Endothelial cell of umbilical vein (primary cell): ENCODE measurements around the gene PHC3. TPM values are rescaled to one million over a fixed set of nuclear protein-coding genes. Genes with fewer than 3 reads are reported as not detected.

Experiments
- BruUV-seq: library from RNA; stranded (reverse); fragments of 400-500 nt; replicated peaks from 2 replicates; lab custom pipeline; 2021; lab: Mats Ljungman, UMichigan
- CTCF ChIA-PET: fragments of 300-600, 350-600 bp; sonication (Branson Sonifier 250); formaldehyde crosslinking; loops from one replicate; lab custom pipeline; 2021; ENCODE audit warnings: antibody characterized with exemption, inconsistent platforms; lab: Charles Lee
- POLR2A ChIA-PET: fragments of 300-600, 350-600 bp; sonication (Branson Sonifier 250); formaldehyde crosslinking; loops from one replicate; lab custom pipeline; 2021; ENCODE audit warnings: antibody characterized with exemption, inconsistent platforms; lab: Charles Lee
- DNase-seq: peaks from one replicate; pipeline ENCODE4 v3.0.0-alpha.2; 2011; ENCODE audit warnings: low read depth, low spot score
- FAIRE-seq: peaks from 2 replicates; lab custom pipeline; 2011; peaks lifted over from hg19 to GRCh38; lab: Jason Lieb, UNC
- H2AFZ ChIP-seq: 2 replicates; pipeline ENCODE4 v1.6.0; 2012; ENCODE audit warnings: low read depth, low read length, control low read depth, inconsistent platforms
- H3K27ac ChIP-seq: 2 replicates; pipeline ENCODE4 v1.5.1; 2011; ENCODE audit warnings: low read depth, mild to moderate bottlenecking, control low read depth, low read length, moderate library complexity; ENCODE audit not compliant: insufficient read depth
- H3K27me3 ChIP-seq, 2 experiments: 2 replicates each; pipeline versions ENCODE4 v1.6.0 to v1.6.1; 2011; ENCODE audit warnings: low read length in 2 of 2, mixed read lengths in 1 of 2; ENCODE audit not compliant: control insufficient read depth in 2 of 2, insufficient read depth in 2 of 2
- H3K36me3 ChIP-seq, 2 experiments: 2 replicates in 1 of 2; 3 replicates in 1 of 2; pipeline ENCODE4 v1.5.1; 2011; ENCODE audit warnings: low read length in 2 of 2, mild to moderate bottlenecking in 1 of 2, moderate library complexity in 1 of 2; ENCODE audit not compliant: control insufficient read depth in 2 of 2, insufficient read depth in 2 of 2; ENCODE audit errors: extremely low read depth in 1 of 2
- H3K4me1 ChIP-seq: 3 replicates; pipeline ENCODE4 v1.5.1; 2011; ENCODE audit warnings: mild to moderate bottlenecking, low read length; ENCODE audit not compliant: control insufficient read depth, insufficient read depth; ENCODE audit errors: extremely low read depth
- H3K4me2 ChIP-seq: 2 replicates; pipeline ENCODE4 v1.6.1; 2011; ENCODE audit warnings: low read length, control low read depth, mixed read lengths; ENCODE audit not compliant: insufficient read depth
- H3K4me3 ChIP-seq, 3 experiments: fragments of 200-600 bp in 1 of 3; sonication (generic), shearing (Covaris generic) in 1 of 3; replicated peaks in 1 of 3; 2 replicates each; pipeline ENCODE4 v1.5.1; 2011 to 2016; ENCODE audit warnings: control low read depth in 3 of 3, low read length in 3 of 3, mild to moderate bottlenecking in 2 of 3, inconsistent platforms in 1 of 3, low read depth in 1 of 3, moderate library complexity in 1 of 3; ENCODE audit not compliant: insufficient read depth in 1 of 3
- H3K79me2 ChIP-seq: 2 replicates; pipeline ENCODE4 v1.6.0; 2012; ENCODE audit warnings: low read length, inconsistent platforms; ENCODE audit not compliant: control insufficient read depth, insufficient read depth
- H3K9ac ChIP-seq: replicated peaks from 2 replicates; pipeline ENCODE3; 2011; ENCODE audit warnings: low read length, control low read depth; ENCODE audit not compliant: insufficient read depth; ENCODE audit errors: extremely low read depth
- H3K9me1 ChIP-seq: replicated peaks from 3 replicates; pipeline ENCODE4 v1.6.0; 2011; ENCODE audit warnings: mild to moderate bottlenecking, low read length; ENCODE audit not compliant: control insufficient read depth, insufficient read depth; ENCODE audit errors: extremely low read depth
- H3K9me3 ChIP-seq: replicated peaks from 2 replicates; pipeline ENCODE4 v1.5.1; 2012; ENCODE audit warnings: low read length, inconsistent platforms; ENCODE audit not compliant: control insufficient read depth, insufficient read depth
- H4K20me1 ChIP-seq: replicated peaks from 2 replicates; pipeline ENCODE3; 2011; ENCODE audit warnings: mild to moderate bottlenecking, low read length; ENCODE audit not compliant: control insufficient read depth, insufficient read depth; ENCODE audit errors: extremely low read depth
- EZH2 ChIP-seq: IDR thresholded peaks from 2 replicates; pipeline ENCODE4 v1.6.1; 2012; ENCODE audit warnings: borderline replicate concordance, low read depth, mild to moderate bottlenecking, moderate library complexity, low read length, inconsistent platforms; ENCODE audit not compliant: severe bottlenecking
- FOS ChIP-seq: IDR thresholded peaks from 2 replicates; pipeline ENCODE4 v1.6.1; 2011; ENCODE audit warnings: mild to moderate bottlenecking, low read length, moderate library complexity, borderline replicate concordance; ENCODE audit not compliant: insufficient read depth
- GATA2 ChIP-seq: IDR thresholded peaks from 2 replicates; pipeline ENCODE4 v1.7.0; 2011; ENCODE audit warnings: low read depth, mild to moderate bottlenecking, moderate library complexity, mixed read lengths, low read length; ENCODE audit not compliant: insufficient read length, insufficient read depth
- JUN ChIP-seq: IDR thresholded peaks from 2 replicates; pipeline ENCODE4 v1.6.1; 2011; ENCODE audit warnings: borderline replicate concordance, low read depth; ENCODE audit not compliant: insufficient read length, insufficient read depth
- MYC ChIP-seq: IDR thresholded peaks from one replicate; pipeline ENCODE4 v1.6.1; 2011; ENCODE audit warnings: mild to moderate bottlenecking, low read depth, low read length
- POLR2A ChIP-seq: IDR thresholded peaks from 2 replicates; pipeline ENCODE4 v1.6.1; 2012; ENCODE audit warnings: low read depth, mild to moderate bottlenecking, control low read depth, low read length
- POLR2AphosphoS5 ChIP-seq: IDR thresholded peaks from 2 replicates; pipeline ENCODE4 v1.6.1; 2012; ENCODE audit warnings: low read depth, mild to moderate bottlenecking, control low read depth, low read length, moderate library complexity; ENCODE audit not compliant: insufficient read depth
- dilution Hi-C: fragments of 300-500 bp; cut with MboI; formaldehyde crosslinking; loops from one replicate; pipeline ENCODE4 v1.15.0; 2019; ENCODE audit warnings: low sequenced_read_pairs; ENCODE audit not compliant: extremely low pct_ligation_motif_present
- intact Hi-C: fragments of 100-400 bp; cut with micrococcal nuclease; formaldehyde crosslinking; loops from one replicate; pipeline ENCODE4 v1.10.0; 2022
- polyA plus RNA-seq, 4 experiments: library from polyadenylated mRNA; depleted of rRNA in 3 of 4; stranded (reverse) in 3 of 4; unstranded in 1 of 4; fragments of >200 nt; gene quantifications; 2 replicates each; pipeline versions ENCODE4 v1.2.1 to v1.2.3, GENCODE V29; 2011 to 2012; ENCODE audit warnings: missing spikeins in 1 of 4
- total RNA-seq: library from RNA; stranded (reverse); gene quantifications from 2 replicates; pipeline ENCODE4 v1.2.3, GENCODE V29; 2021
- TF ChIP-seq, protein P1 (sequence below): IDR thresholded peaks from 2 replicates; pipeline ENCODE4 v1.6.1; 2011; ENCODE audit not compliant: insufficient read depth, insufficient read length
- TF ChIP-seq, protein P2 (sequence below), 2 donors: IDR thresholded peaks; 1 replicate in 1 of 2; 2 replicates in 1 of 2; pipeline ENCODE4 v1.5.1; 2011; ENCODE audit warnings: low read length in 2 of 2, mild to moderate bottlenecking in 2 of 2, moderate library complexity in 2 of 2, control low read depth in 1 of 2, inconsistent platforms in 1 of 2, low read depth in 1 of 2; ENCODE audit not compliant: insufficient read depth in 1 of 2; ENCODE audit errors: extremely low read depth in 1 of 2

Gene PHC3
- total and polyA plus RNA-seq, 2 donors (not counting 3 experiments of a cell fraction or from before 2014, with no cell fraction given): 35.7 to 45.8 TPM

DNA sequence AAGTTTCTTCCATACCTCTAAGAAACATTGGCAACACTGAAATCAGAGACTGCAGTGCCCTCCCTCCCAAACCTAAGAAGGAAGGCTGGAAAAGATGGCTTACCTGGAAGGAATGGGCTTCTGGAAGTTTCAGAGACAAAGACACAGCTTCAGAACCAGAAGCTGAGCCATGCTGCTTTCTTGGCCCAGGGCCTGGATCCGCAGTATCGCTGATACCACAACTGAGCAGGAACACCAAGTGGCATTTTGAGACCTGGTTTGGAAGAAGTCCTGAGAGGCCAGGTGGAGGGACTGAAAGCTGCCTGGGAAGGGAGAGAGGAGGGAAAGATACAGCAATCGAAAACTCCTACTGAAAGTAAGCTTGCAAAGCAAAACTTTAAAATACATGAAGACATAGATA lies 124.0 kb downstream of the PHC3 start:
- POLR2A ChIA-PET: interaction anchor here (0.6 kb wide), 1 partner anchor 22 kb away, joined by 3 read pairs; no protein-coding TSS in a partner anchor
- Histone ChIP-seq H3K9me1 (no peaks in the 10 kb centered on the region), H3K4me2 (no peak overlapping the region), H3K27ac (no peak overlapping the region), H3K79me2 (no peaks in the 10 kb centered on the region), H3K9ac (no peak overlapping the region), H3K36me3 (no peaks in the 10 kb centered on the region), H3K9me3 (no peaks in the 10 kb centered on the region), H3K4me3 (no peak overlapping the region), H3K27me3 (no peaks in the 10 kb centered on the region), H4K20me1 (no peaks in the 10 kb centered on the region), H2AFZ (no peak overlapping the region), H3K4me1 (no peaks in the 10 kb centered on the region)
- no peak for FAIRE-seq
- no peak for TF ChIP-seq FOS
- TF ChIP-seq, protein P1, sequence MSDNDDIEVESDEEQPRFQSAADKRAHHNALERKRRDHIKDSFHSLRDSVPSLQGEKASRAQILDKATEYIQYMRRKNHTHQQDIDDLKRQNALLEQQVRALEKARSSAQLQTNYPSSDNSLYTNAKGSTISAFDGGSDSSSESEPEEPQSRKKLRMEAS: no peak
- TF ChIP-seq POLR2AphosphoS5: no peak
- TF ChIP-seq, protein P2, sequence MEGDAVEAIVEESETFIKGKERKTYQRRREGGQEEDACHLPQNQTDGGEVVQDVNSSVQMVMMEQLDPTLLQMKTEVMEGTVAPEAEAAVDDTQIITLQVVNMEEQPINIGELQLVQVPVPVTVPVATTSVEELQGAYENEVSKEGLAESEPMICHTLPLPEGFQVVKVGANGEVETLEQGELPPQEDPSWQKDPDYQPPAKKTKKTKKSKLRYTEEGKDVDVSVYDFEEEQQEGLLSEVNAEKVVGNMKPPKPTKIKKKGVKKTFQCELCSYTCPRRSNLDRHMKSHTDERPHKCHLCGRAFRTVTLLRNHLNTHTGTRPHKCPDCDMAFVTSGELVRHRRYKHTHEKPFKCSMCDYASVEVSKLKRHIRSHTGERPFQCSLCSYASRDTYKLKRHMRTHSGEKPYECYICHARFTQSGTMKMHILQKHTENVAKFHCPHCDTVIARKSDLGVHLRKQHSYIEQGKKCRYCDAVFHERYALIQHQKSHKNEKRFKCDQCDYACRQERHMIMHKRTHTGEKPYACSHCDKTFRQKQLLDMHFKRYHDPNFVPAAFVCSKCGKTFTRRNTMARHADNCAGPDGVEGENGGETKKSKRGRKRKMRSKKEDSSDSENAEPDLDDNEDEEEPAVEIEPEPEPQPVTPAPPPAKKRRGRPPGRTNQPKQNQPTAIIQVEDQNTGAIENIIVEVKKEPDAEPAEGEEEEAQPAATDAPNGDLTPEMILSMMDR (IDR thresholded peaks at IDR 0.05; ENCODE audit: extremely low read depth in 1 of 2, insufficient read depth in 1 of 2, low read depth in 1 of 2, low read length in 2 of 2): no peak
- no peak for TF ChIP-seq EZH2
- no peak for TF ChIP-seq JUN
- TF ChIP-seq MYC: no peak
- TF ChIP-seq GATA2: no peak
- no peak for TF ChIP-seq POLR2A
- no peak for DNase-seq
- intact Hi-C loops: no loop called here
- CTCF ChIA-PET: interaction anchor here (0.8 to 1.4 kb wide), 2 partner anchors 10 to 20 kb away, joined by 3 read pairs; no protein-coding TSS in a partner anchor
- dilution Hi-C loops: no loop called here
- BruUV-seq: no TSS peak
